Astrocyte of the cerebellum (primary cell): ENCODE data around the gene PPFIBP1.

Experiments used
- DNase-seq: peaks from one replicate; pipeline ENCODE4 v3.0.0-alpha.2; 2011; ENCODE audit warnings: low read depth
- H3K4me3 ChIP-seq: 2 replicates; pipeline ENCODE4 v1.5.1; 2011; ENCODE audit warnings: mild to moderate bottlenecking, low read depth, low read length, moderate library complexity
- CTCF ChIP-seq: IDR thresholded peaks from 2 replicates; pipeline ENCODE4 v1.5.1; 2012; ENCODE audit warnings: low read length, low read depth, moderate library complexity, mild to moderate bottlenecking; ENCODE audit errors: missing control alignments
- in situ Hi-C: cut with HindIII; loops from 2 replicates; pipeline ENCODE4 v1.10.0; 2017; ENCODE audit warnings: low sequenced_read_pairs

PPFIBP1 gene

GRCh38 chr12:27618836-27619235 lies 94.8 kb downstream of the PPFIBP1 start:
- TF ChIP-seq CTCF, result no peak
- no peak overlapping the region for H3K4me3 ChIP-seq
- no peak for DNase-seq
- in situ Hi-C loops, result no loop called here

- no peak for TF ChIP-seq CTCF
- no peak overlapping the region for H3K4me3 ChIP-seq
- in situ Hi-C loops, result no loop called here
- DNase-seq, result peak; percentile 47
Measured at GRCh38 chr12:27619308-27619707, 95.3 kb downstream of the PPFIBP1 start.

GRCh38 chr12:27620121-27620520 lies 96.1 kb downstream of the PPFIBP1 start:
- H3K4me3 ChIP-seq, result no peak overlapping the region
- TF ChIP-seq CTCF, result no peak
- DNase-seq, result no peak
- in situ Hi-C loops, result no loop called here

GRCh38 chr12:27622436-27623195 lies 98.6 kb downstream of the PPFIBP1 start:
- in situ Hi-C loops, result no loop called here
- no peak overlapping the region for H3K4me3 ChIP-seq
- no peak for DNase-seq
- no peak for TF ChIP-seq CTCF

- in situ Hi-C loops, result no loop called here
- DNase-seq, result no peak
- TF ChIP-seq CTCF, result no peak
- H3K4me3 ChIP-seq, result no peak overlapping the region
Measured at GRCh38 chr12:27623645-27624044, 99.6 kb downstream of the PPFIBP1 start.

- in situ Hi-C loops, result no loop called here
- TF ChIP-seq CTCF, result no peak
- H3K4me3 ChIP-seq, result no peak overlapping the region
- no peak for DNase-seq
Measured at GRCh38 chr12:27624586-27624985, 100.6 kb downstream of the PPFIBP1 start.
